Measurements from ENCODE around the gene PPP1R16B.

PPP1R16B gene

GRCh38 chr20:38896009-38896594, 90.6 kb downstream of the PPP1R16B start:
- ChIA-PET CTCF (no interaction called here), POLR2A (no interaction called here)
- TF ChIP-seq LEF1 (IDR thresholded peaks at IDR 0.05; ENCODE audit: borderline replicate concordance) (no peak), FOXA1 (IDR thresholded peaks at IDR 0.05) (no peak), PKNOX1 (IDR thresholded peaks at IDR 0.05) (no peak), ZNF384 (IDR thresholded peaks at IDR 0.05) (no peak), CTBP1 (IDR thresholded peaks at IDR 0.05; ENCODE audit: borderline replicate concordance) (no peak), ARNT (IDR thresholded peaks at IDR 0.05) (no peak), FOXK2 (IDR thresholded peaks at IDR 0.05) (no peak), TARDBP (IDR thresholded peaks at IDR 0.05) (no peak), ELF4 (IDR thresholded peaks at IDR 0.05) (no peak), SUZ12 (IDR thresholded peaks at IDR 0.05) (no peak)
- no peak for DNase-seq (ENCODE audit: extremely low spot score)

- TF ChIP-seq ELF4 (IDR thresholded peaks at IDR 0.05) (no peak), HDGF (IDR thresholded peaks at IDR 0.05; ENCODE audit: borderline replicate concordance) (no peak), CTBP1 (IDR thresholded peaks at IDR 0.05; ENCODE audit: borderline replicate concordance) (no peak), PKNOX1 (IDR thresholded peaks at IDR 0.05) (no peak), TARDBP (IDR thresholded peaks at IDR 0.05) (no peak), BHLHE40 (IDR thresholded peaks at IDR 0.05; ENCODE audit: borderline replicate concordance) (no peak), FOXM1 (IDR thresholded peaks at IDR 0.05; ENCODE audit: borderline replicate concordance) (no peak), SP1 (IDR thresholded peaks at IDR 0.05) (no peak)
- ChIA-PET CTCF (no interaction called here), POLR2A (no interaction called here)
- DNase-seq (ENCODE audit: extremely low spot score) = no peak
These were observed 91.8 kb downstream of the PPP1R16B start for GRCh38 chr20:38897267-38897666.

- DNase-seq (ENCODE audit: extremely low spot score) = no peak
- CTCF ChIA-PET = no interaction called here
- POLR2A ChIA-PET = no interaction called here
- TF ChIP-seq PKNOX1 (IDR thresholded peaks at IDR 0.05) (no peak), SUZ12 (IDR thresholded peaks at IDR 0.05) (no peak), LEF1 (IDR thresholded peaks at IDR 0.05; ENCODE audit: borderline replicate concordance) (no peak), SP1 (IDR thresholded peaks at IDR 0.05) (no peak), TARDBP (IDR thresholded peaks at IDR 0.05) (no peak)
These were observed 95.1 kb downstream of the PPP1R16B start for GRCh38 chr20:38900606-38901005.

- DNase-seq (ENCODE audit: extremely low spot score) = no peak
- ChIA-PET POLR2A (no interaction called here), CTCF (no interaction called here)
- no peak for TF ChIP-seq L3MBTL2 (conservative IDR thresholded peaks at IDR 0.05)
- no peak for TF ChIP-seq NFRKB (IDR thresholded peaks at IDR 0.05)
- no peak for TF ChIP-seq LEF1 (IDR thresholded peaks at IDR 0.05; ENCODE audit: borderline replicate concordance)
- no peak for TF ChIP-seq CTBP1 (IDR thresholded peaks at IDR 0.05; ENCODE audit: borderline replicate concordance)
- no peak for TF ChIP-seq ELF4 (IDR thresholded peaks at IDR 0.05)
- TF ChIP-seq PKNOX1 (IDR thresholded peaks at IDR 0.05) = no peak
- no peak for TF ChIP-seq FOXM1 (IDR thresholded peaks at IDR 0.05; ENCODE audit: borderline replicate concordance)
- TF ChIP-seq TARDBP (IDR thresholded peaks at IDR 0.05) = no peak
- TF ChIP-seq FOXA1 (IDR thresholded peaks at IDR 0.05) = no peak
- TF ChIP-seq SUZ12 (IDR thresholded peaks at IDR 0.05) = no peak
- TF ChIP-seq BHLHE40 (IDR thresholded peaks at IDR 0.05; ENCODE audit: borderline replicate concordance) = no peak
- TF ChIP-seq HDGF (IDR thresholded peaks at IDR 0.05; ENCODE audit: borderline replicate concordance) = no peak
These were observed 97.1 kb downstream of the PPP1R16B start for GRCh38 chr20:38902601-38903000.

DNA sequence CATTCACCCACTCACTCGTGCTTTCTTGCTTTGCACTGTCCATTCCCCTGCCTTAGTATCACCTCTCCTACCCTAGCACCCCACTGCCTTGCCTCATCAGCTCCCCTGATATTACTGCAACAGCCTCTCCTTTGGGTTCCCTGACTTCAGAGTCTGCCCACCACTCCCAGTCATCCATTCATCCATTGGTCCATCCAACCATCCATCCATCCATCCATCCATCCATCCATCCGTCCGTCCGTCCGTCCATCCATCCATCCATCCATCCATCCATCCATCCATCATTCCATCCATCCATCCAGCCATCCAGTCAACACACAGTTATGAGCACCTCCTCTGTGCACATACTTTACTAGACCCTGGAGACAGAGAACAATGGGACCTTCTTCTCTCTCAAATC, 97.8 kb downstream of the PPP1R16B start:
- CTCF ChIA-PET = no interaction called here
- no peak for TF ChIP-seq NFRKB (IDR thresholded peaks at IDR 0.05)
- no peak for TF ChIP-seq SP1 (IDR thresholded peaks at IDR 0.05)
- no peak for TF ChIP-seq FOXK2 (IDR thresholded peaks at IDR 0.05)
- TF ChIP-seq PKNOX1 (IDR thresholded peaks at IDR 0.05) = no peak
- no peak for TF ChIP-seq ELF4 (IDR thresholded peaks at IDR 0.05)
- no peak for TF ChIP-seq HDGF (IDR thresholded peaks at IDR 0.05; ENCODE audit: borderline replicate concordance)
- TF ChIP-seq LEF1 (IDR thresholded peaks at IDR 0.05; ENCODE audit: borderline replicate concordance) = no peak
- TF ChIP-seq CTBP1 (IDR thresholded peaks at IDR 0.05; ENCODE audit: borderline replicate concordance) = no peak
- no peak for TF ChIP-seq ARNT (IDR thresholded peaks at IDR 0.05)
- no peak for TF ChIP-seq BHLHE40 (IDR thresholded peaks at IDR 0.05; ENCODE audit: borderline replicate concordance)
- TF ChIP-seq L3MBTL2 (conservative IDR thresholded peaks at IDR 0.05) = no peak
- no peak for TF ChIP-seq FOXM1 (IDR thresholded peaks at IDR 0.05; ENCODE audit: borderline replicate concordance)
- TF ChIP-seq SUZ12 (IDR thresholded peaks at IDR 0.05) = no peak
- TF ChIP-seq TARDBP (IDR thresholded peaks at IDR 0.05) = no peak
- no peak for TF ChIP-seq ZNF384 (IDR thresholded peaks at IDR 0.05)
- TF ChIP-seq FOXA1 (IDR thresholded peaks at IDR 0.05) = no peak
- POLR2A ChIA-PET = no interaction called here
- DNase-seq (ENCODE audit: extremely low spot score) = no peak
